ENCODE measurements around the gene PACRGL. TPM values are rescaled to one million over a fixed set of nuclear protein-coding genes. Genes with fewer than 3 reads are reported as not detected.
"Not testable (repeated sequence)": the region's sequence is repeated elsewhere in the genome, so short reads cannot be mapped to it uniquely, and the experiment has no call there.

The PACRGL gene
- total and polyA plus RNA-seq, 2 donors (not counting 1 experiment from before 2014, with no cell fraction given) = 22.1 to 23.3 TPM

DNA sequence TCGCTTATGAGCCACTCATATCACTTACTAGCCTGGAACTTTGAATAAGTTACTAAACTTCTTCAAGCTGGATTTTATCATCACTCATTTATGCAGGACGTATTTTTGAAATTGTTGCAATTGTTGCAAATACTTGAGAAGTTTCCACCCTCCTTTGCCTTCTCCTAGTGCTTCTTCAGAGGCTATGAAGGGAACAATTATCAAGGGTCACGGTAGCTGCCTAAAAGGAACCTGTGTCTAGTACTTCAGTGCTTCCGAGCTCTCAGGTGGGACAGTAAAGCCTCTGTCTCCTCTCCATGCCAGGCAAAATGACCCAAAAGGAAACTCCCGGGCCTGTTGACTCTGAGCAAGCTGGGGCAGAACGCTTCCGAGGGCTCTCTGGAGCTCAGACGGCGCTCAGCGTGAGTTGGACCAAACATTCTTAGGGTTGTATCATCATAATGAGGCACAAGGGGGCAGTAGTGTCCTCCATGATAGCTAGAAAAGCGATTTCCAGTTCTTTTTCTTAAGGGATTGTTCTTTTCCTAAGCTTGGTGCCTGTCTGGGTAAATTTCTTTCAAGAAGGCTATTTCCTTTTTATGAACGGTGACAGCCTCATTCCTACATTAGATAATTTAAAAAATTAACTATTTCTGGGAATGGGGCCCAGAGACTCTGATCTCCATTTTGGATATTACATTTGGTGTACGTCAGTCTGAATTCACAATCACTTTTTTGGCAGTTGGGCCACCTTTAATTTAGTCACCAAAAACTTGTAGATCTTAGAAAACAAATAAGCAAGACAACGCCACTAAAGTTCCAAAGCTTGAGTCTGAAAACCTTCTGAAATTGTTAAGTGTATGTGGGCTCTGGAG, 73.1 kb downstream of the PACRGL start:
- Histone ChIP-seq H4K20me1 (ENCODE audit: control insufficient read depth, extremely low read depth, insufficient read depth, low read length) (no peaks in the 10 kb centered on the region), H3K79me2 (ENCODE audit: control insufficient read depth, insufficient read depth, low read length) (no peaks in the 10 kb centered on the region), H3K9ac (ENCODE audit: insufficient read depth, low read length) (no peak overlapping the region), H3K4me3 (replicated peaks in 1 of 4; ENCODE audit: control extremely low read depth in 1 of 4, insufficient read depth in 1 of 4, low read depth in 3 of 4, low read length in 4 of 4) (no peak overlapping the region), H3K4me2 (ENCODE audit: extremely low read depth, insufficient read depth, low read length) (peak overlapping the region; percentile 23), H3K9me3 (ENCODE audit: control insufficient read depth, insufficient read depth, low read depth, low read length) (no peaks in the 10 kb centered on the region), H3K4me1 (ENCODE audit: control insufficient read depth, extremely low read depth, insufficient read depth, low read length) (no peaks in the 10 kb centered on the region), H3K36me3 (ENCODE audit: control insufficient read depth, insufficient read depth, low read length) (no peaks in the 10 kb centered on the region), H3K27ac (ENCODE audit: insufficient read depth, low read length) (no peak overlapping the region), H3K27me3 (ENCODE audit: control insufficient read depth, insufficient read depth, low read length) (no peaks in the 10 kb centered on the region), H2AFZ (ENCODE audit: low read length) (peak overlapping the region; percentile 61)
- no peak for TF ChIP-seq EZH2 (IDR thresholded peaks at IDR 0.05; ENCODE audit: low read length, missing control alignments)
- TF ChIP-seq, protein P1, sequence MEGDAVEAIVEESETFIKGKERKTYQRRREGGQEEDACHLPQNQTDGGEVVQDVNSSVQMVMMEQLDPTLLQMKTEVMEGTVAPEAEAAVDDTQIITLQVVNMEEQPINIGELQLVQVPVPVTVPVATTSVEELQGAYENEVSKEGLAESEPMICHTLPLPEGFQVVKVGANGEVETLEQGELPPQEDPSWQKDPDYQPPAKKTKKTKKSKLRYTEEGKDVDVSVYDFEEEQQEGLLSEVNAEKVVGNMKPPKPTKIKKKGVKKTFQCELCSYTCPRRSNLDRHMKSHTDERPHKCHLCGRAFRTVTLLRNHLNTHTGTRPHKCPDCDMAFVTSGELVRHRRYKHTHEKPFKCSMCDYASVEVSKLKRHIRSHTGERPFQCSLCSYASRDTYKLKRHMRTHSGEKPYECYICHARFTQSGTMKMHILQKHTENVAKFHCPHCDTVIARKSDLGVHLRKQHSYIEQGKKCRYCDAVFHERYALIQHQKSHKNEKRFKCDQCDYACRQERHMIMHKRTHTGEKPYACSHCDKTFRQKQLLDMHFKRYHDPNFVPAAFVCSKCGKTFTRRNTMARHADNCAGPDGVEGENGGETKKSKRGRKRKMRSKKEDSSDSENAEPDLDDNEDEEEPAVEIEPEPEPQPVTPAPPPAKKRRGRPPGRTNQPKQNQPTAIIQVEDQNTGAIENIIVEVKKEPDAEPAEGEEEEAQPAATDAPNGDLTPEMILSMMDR (conservative IDR thresholded peaks at IDR 0.05 in 1 of 2, IDR thresholded peaks at IDR 0.05 in 1 of 2; ENCODE audit: low read depth in 1 of 2, low read length in 2 of 2) = peak; percentile 65 to 78
- DNase-seq (ENCODE audit: low read depth in 2 of 2) = peak; percentile 42 to 71

DNA sequence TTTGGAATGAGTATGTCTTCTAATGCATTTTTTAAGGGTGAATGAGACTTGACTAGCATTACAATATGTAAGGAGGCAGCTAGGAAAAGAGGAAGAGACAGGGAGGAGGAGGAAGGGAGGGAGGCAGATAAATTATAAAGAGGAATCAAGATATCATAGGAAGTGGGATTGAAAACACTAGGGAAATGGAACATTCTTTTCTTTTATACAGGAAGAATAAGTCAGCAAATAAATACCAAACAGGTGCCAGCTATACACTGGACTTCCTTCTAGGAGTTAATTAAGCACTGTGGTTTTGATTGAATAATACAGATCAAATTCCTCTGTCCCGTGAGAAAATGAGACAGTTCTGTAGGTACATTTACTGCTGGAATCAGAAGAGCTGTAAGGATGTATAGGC, 78.6 kb downstream of the PACRGL start:
- H3K79me2 ChIP-seq (ENCODE audit: control insufficient read depth, insufficient read depth, low read length) = no peaks in the 10 kb centered on the region
- no peak overlapping the region for H3K27ac ChIP-seq (ENCODE audit: insufficient read depth, low read length)
- H3K4me1 ChIP-seq (ENCODE audit: control insufficient read depth, extremely low read depth, insufficient read depth, low read length) = no peaks in the 10 kb centered on the region
- H3K4me2 ChIP-seq (ENCODE audit: extremely low read depth, insufficient read depth, low read length) = no peak overlapping the region
- no peak overlapping the region for H3K9ac ChIP-seq (ENCODE audit: insufficient read depth, low read length)
- TF ChIP-seq, protein P1 (conservative IDR thresholded peaks at IDR 0.05 in 1 of 2, IDR thresholded peaks at IDR 0.05 in 1 of 2; ENCODE audit: low read depth in 1 of 2, low read length in 2 of 2) = no peak
- TF ChIP-seq EZH2 (IDR thresholded peaks at IDR 0.05; ENCODE audit: low read length, missing control alignments) = no peak
- H3K36me3 ChIP-seq (ENCODE audit: control insufficient read depth, insufficient read depth, low read length) = no peaks in the 10 kb centered on the region
- no peaks in the 10 kb centered on the region for H4K20me1 ChIP-seq (ENCODE audit: control insufficient read depth, extremely low read depth, insufficient read depth, low read length)
- H3K27me3 ChIP-seq (ENCODE audit: control insufficient read depth, insufficient read depth, low read length) = no peaks in the 10 kb centered on the region
- H2AFZ ChIP-seq (ENCODE audit: low read length) = no peak overlapping the region
- no peaks in the 10 kb centered on the region for H3K9me3 ChIP-seq (ENCODE audit: control insufficient read depth, insufficient read depth, low read depth, low read length)
- H3K4me3 ChIP-seq (replicated peaks in 1 of 4; ENCODE audit: control extremely low read depth in 1 of 4, insufficient read depth in 1 of 4, low read depth in 3 of 4, low read length in 4 of 4) = no peak overlapping the region
- DNase-seq (ENCODE audit: low read depth in 2 of 2) = no peak

DNA sequence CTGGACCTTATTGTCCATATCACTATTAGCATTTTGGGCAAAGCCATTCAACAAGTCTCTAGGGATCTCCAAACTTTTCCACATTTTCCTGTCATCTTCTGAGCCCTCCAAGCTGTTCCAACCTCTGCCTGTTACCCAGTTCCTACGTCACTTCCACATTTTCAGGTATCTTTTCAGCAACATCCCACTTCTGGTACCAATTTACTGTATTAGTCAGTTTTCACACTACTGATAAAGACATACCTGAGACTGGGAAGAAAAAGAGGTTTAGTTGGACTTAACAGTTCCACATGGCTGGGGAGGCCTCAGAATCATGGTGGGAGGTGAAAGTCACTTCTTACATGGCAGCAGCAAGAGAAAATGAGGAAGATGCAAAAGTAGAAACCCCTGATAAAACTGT, 82.9 kb downstream of the PACRGL start:
- not testable (repeated sequence) for H3K4me3 ChIP-seq (replicated peaks in 1 of 4; ENCODE audit: control extremely low read depth in 1 of 4, insufficient read depth in 1 of 4, low read depth in 3 of 4, low read length in 4 of 4); H3K9me3 ChIP-seq (ENCODE audit: control insufficient read depth, insufficient read depth, low read depth, low read length); H3K27me3 ChIP-seq (ENCODE audit: control insufficient read depth, insufficient read depth, low read length); H3K27ac ChIP-seq (ENCODE audit: insufficient read depth, low read length); DNase-seq (ENCODE audit: low read depth in 2 of 2); H3K9ac ChIP-seq (ENCODE audit: insufficient read depth, low read length); H4K20me1 ChIP-seq (ENCODE audit: control insufficient read depth, extremely low read depth, insufficient read depth, low read length); H3K36me3 ChIP-seq (ENCODE audit: control insufficient read depth, insufficient read depth, low read length); H3K4me2 ChIP-seq (ENCODE audit: extremely low read depth, insufficient read depth, low read length); H2AFZ ChIP-seq (ENCODE audit: low read length); H3K4me1 ChIP-seq (ENCODE audit: control insufficient read depth, extremely low read depth, insufficient read depth, low read length); H3K79me2 ChIP-seq (ENCODE audit: control insufficient read depth, insufficient read depth, low read length)
